GM06990 (cell line): ENCODE measurements around the gene OR2AT4.
"Not testable (repeated sequence)": the region's sequence is repeated elsewhere in the genome, so short reads cannot be mapped to it uniquely, and the experiment has no call there.

ENCODE experiments used
- DNase-seq: peaks from one replicate; pipeline ENCODE4 v3.0.0-alpha.2; 2011; ENCODE audit not compliant: insufficient read length; ENCODE audit errors: extremely low read depth
- H3K27me3 ChIP-seq: replicated peaks from 2 replicates; pipeline ENCODE4 v1.6.0; 2011; ENCODE audit warnings: low read length; ENCODE audit not compliant: control insufficient read depth, insufficient read depth
- H3K36me3 ChIP-seq: 2 replicates; pipeline ENCODE4 v1.5.1; 2011; ENCODE audit warnings: low read length; ENCODE audit not compliant: control insufficient read depth, insufficient read depth
- H3K4me3 ChIP-seq: replicated peaks from 2 replicates; pipeline ENCODE4 v1.5.1; 2011; ENCODE audit warnings: low read depth, mild to moderate bottlenecking, control low read depth, low read length
- TF ChIP-seq, protein P1 (sequence below): IDR thresholded peaks from 2 replicates; pipeline ENCODE4 v1.5.1; 2011; ENCODE audit warnings: low read length, control low read depth, mild to moderate bottlenecking, inconsistent platforms; ENCODE audit not compliant: insufficient read depth, poor library complexity, severe bottlenecking

The OR2AT4 gene

GRCh38 chr11:75101424-75102128, 4.9 kb upstream of the OR2AT4 start:
- no peak for DNase-seq
- TF ChIP-seq, protein P1, sequence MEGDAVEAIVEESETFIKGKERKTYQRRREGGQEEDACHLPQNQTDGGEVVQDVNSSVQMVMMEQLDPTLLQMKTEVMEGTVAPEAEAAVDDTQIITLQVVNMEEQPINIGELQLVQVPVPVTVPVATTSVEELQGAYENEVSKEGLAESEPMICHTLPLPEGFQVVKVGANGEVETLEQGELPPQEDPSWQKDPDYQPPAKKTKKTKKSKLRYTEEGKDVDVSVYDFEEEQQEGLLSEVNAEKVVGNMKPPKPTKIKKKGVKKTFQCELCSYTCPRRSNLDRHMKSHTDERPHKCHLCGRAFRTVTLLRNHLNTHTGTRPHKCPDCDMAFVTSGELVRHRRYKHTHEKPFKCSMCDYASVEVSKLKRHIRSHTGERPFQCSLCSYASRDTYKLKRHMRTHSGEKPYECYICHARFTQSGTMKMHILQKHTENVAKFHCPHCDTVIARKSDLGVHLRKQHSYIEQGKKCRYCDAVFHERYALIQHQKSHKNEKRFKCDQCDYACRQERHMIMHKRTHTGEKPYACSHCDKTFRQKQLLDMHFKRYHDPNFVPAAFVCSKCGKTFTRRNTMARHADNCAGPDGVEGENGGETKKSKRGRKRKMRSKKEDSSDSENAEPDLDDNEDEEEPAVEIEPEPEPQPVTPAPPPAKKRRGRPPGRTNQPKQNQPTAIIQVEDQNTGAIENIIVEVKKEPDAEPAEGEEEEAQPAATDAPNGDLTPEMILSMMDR, result no peak

DNA sequence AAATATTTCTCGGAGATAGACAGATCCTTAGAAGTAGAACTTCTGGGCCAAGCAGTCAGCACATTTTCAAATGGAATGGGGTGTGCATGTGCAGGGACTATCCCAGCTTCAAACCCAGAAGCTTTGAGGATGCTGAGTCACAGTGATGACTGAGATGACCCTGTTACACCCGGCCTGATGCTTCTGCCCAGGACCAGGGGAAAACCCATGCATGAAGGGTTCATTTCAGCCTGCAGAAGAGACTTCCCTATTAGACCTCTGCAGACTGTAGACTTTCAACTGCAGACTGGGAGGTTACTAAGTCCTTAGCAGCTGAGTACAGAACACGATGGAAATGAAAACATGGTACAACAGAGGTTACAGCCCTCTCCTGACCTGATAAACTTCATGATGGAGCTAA, 3.6 kb upstream of the OR2AT4 start:
- no peak overlapping the region for H3K4me3 ChIP-seq
- no peaks in the 10 kb centered on the region for H3K27me3 ChIP-seq

More at GRCh38 chr11:75101424-75102128, 4.9 kb upstream of the OR2AT4 start:
- no peaks in the 10 kb centered on the region for H3K36me3 ChIP-seq
- H3K27me3 ChIP-seq, result no peaks in the 10 kb centered on the region
- no peak overlapping the region for H3K4me3 ChIP-seq

DNA sequence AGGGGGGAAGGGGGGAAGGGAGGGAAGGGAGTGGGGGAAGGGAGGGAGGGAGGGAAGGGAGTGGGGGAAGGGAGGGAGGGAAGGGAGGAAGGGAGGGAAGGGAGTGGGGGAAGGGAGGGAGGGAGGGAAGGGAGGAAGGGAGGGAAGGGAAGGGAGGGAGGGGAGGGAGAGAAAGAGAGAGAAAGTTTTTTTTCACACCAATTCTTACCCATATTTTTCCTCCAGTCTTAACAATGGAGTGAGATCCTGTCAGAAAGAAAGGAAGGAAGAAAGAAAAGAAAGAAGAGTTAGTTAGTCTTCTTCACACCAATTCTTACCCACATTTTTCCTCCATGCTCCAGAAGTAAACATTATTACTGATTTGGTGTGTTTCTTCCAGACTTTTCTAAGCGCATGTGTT, 3.0 kb upstream of the OR2AT4 start:
- TF ChIP-seq, protein P1, result no peak
- DNase-seq, result no peak
- no peak overlapping the region for H3K4me3 ChIP-seq
- H3K36me3 ChIP-seq, result no peaks in the 10 kb centered on the region
- no peaks in the 10 kb centered on the region for H3K27me3 ChIP-seq

More for the DNA sequence above, 3.6 kb upstream of the OR2AT4 start:
- TF ChIP-seq, protein P1, result no peak
- DNase-seq, result peak; percentile 46
- H3K36me3 ChIP-seq, result no peaks in the 10 kb centered on the region

DNA sequence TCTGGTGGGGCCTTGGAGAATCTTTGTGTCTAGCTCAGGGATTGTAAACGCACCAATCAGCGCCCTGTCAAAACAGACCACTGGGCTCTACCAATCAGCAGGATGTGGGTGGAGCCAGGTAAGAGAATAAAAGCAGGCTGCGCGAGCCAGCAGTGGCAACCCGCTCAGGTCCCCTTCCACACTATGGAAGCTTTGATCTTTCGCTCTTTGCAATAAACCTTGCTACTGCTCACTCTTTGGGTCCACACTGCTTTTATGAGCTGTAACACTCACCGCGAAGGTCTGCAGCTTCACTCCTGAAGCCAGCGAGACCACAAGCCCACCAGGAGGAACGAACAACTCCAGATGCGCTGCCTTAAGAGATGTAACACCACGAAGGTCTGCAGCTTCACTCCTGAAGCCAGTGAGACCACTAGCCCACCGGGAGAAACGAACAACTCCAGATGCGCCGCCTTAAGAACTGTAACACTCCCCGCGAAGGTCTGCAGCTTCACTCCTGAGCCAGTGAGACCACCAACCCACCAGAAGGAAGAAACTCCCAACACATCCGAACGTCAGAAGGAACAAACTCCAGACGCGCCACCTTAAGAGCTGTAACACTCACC, 2.3 kb upstream of the OR2AT4 start:
- H3K4me3 ChIP-seq, H3K36me3 ChIP-seq, DNase-seq, H3K27me3 ChIP-seq: not testable (repeated sequence)

DNA sequence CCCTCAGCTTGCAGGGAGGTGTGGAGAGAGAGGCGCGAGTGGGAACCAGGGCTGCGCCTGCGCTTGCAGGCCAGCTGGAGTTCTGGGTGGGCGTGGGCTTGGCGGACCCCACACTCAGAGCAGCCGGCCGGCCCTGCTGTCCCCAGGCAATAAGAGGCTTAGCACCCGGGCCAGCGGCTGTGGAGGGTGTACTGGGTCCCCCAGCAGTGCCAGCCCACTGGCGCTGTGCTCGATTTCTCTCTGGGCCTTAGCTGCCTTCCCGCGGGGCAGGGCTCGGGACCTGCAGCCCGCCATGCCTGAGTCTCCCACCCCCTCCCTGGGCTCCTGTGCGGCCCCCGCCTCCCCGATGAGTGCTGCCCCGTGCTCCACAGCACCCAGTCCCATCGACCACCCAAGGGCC, 1.5 kb upstream of the OR2AT4 start:
- not testable (repeated sequence) for DNase-seq, H3K4me3 ChIP-seq, H3K36me3 ChIP-seq, H3K27me3 ChIP-seq

- H3K27me3 ChIP-seq, result no peaks in the 10 kb centered on the region
- no peak overlapping the region for H3K4me3 ChIP-seq
- no peak for DNase-seq
- TF ChIP-seq, protein P1, result no peak
- H3K36me3 ChIP-seq, result no peaks in the 10 kb centered on the region
These were observed 489 bp upstream of the OR2AT4 start for GRCh38 chr11:75097173-75097557.

DNA sequence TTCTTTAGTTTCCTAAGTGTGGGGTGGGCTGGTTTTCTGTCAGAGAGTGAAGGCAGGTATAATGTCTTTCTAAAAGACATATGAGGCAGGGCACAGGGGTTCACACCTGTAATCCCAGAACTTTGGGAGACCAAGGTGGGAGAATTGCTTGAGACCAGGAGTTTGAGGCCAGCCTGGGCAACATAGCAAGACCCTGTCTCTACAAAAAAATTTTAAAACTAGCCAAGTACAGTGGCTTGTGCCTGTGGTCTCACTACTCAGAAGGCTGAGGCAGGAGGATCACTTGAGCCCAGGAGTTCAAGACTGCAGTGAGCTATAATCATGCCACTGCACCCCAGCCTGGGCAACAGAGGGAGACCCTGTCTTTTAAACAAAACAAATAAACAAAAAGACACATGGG, 2.3 kb downstream of the OR2AT4 start:
- H3K27me3 ChIP-seq, DNase-seq, H3K4me3 ChIP-seq, H3K36me3 ChIP-seq: not testable (repeated sequence)
